ENCODE data around the gene ZFP36L1. TPM values are rescaled to one million over a fixed set of nuclear protein-coding genes. Genes with fewer than 3 reads are reported as not detected.
A peak's percentile ranks its signal among the peaks of the same experiment; 100 is the strongest.

Gene ZFP36L1
- total and polyA plus RNA-seq, 9 of the 15 experiments (the other 6 are each of a cell fraction or from before 2014, with no cell fraction given), result 1.3 to 26.6 (median 3.7) TPM

DNA sequence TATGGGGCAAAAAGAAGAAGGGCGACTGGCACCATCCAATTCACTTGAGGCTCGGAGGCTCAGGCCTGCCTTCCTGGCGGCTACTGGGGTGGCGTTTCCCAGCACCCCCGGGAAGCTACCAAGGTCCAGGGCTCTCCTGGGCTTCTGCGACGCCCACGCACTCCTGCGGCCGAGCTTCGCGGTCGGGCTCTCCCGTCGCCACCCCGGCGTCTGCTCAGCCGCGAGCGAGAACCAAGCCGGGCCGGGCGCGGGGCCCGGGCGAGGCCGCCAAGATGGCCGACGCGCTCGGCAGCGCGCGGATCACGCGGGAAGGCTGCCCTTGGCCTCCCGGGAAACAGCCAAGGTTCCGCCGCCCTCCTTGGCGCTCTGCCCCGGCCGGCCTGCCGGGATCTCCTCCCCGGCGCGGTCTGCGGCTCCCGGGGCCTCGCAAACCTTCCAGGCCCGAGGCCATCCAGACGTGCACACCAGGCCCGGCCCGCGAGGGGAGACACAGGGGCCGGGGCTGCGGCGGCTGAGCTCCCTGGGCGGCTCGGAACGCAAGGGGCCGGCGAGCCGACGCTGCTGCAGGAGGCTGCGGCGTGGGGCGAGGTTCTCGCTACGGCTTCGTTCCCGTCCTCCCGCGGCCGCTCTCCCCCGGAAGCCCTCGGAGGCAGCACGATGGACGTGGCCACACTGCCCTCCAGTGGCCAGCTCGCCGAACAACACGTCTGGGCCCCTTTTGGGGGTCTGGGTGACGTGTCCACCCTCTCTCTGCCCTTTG lies 23.5 kb upstream of the ZFP36L1 start (continued):
- TF ChIP-seq KLF10 (CRISPR knock-in tag; IDR thresholded peaks at IDR 0.05) (no peak), ETV6 (IDR thresholded peaks at IDR 0.05; ENCODE audit: borderline replicate concordance in 1 of 2, low read depth in 2 of 2, low read length in 1 of 2) (no peak), ETV6 (CRISPR knock-in tag; IDR thresholded peaks at IDR 0.05; ENCODE audit: borderline replicate concordance) (0 out of 2 replicates have a peak, but pooled peaks have one; percentile 62), KHSRP (IDR thresholded peaks at IDR 0.05) (no peak), NFIC (IDR thresholded peaks at IDR 0.05) (peak; percentile 69), ETV1 (tag; conservative IDR thresholded peaks at IDR 0.05; ENCODE audit: low read depth) (peak; percentile 70), MEF2A (IDR thresholded peaks at IDR 0.05; ENCODE audit: control insufficient read depth, low read depth, low read length) (no peak), KLF13 (tag; IDR thresholded peaks at IDR 0.05; ENCODE audit: borderline replicate concordance, low read depth) (peak; percentile 33; the same call in 1 of the 2 replicates), NR1H2 (CRISPR knock-in tag; IDR thresholded peaks at IDR 0.05) (no peak), ZNF121 (CRISPR knock-in tag; conservative IDR thresholded peaks at IDR 0.05) (peak; percentile 27; the same call in 1 of the 2 replicates), ZNF143 (CRISPR knock-in tag; IDR thresholded peaks at IDR 0.05) (no peak; the same call in 1 of the 2 replicates), RBFOX2 (IDR thresholded peaks at IDR 0.05; ENCODE audit: low read depth, low read length) (peak; percentile 94), ZBTB7A (IDR thresholded peaks at IDR 0.05; ENCODE audit: borderline replicate concordance, control insufficient read depth, low read depth, low read length) (peak; percentile 75), ZNF764 (CRISPR knock-in tag; IDR thresholded peaks at IDR 0.05; ENCODE audit: low read depth) (no peak), IRF2 (CRISPR knock-in tag; IDR thresholded peaks at IDR 0.05) (no peak), SRSF1 (IDR thresholded peaks at IDR 0.05; ENCODE audit: low read depth, low read length) (0 out of 2 replicates have a peak, but pooled peaks have one; percentile 34), ATF7 (IDR thresholded peaks at IDR 0.05) (peak; percentile 53)
- TF ChIP-seq, protein P1, sequence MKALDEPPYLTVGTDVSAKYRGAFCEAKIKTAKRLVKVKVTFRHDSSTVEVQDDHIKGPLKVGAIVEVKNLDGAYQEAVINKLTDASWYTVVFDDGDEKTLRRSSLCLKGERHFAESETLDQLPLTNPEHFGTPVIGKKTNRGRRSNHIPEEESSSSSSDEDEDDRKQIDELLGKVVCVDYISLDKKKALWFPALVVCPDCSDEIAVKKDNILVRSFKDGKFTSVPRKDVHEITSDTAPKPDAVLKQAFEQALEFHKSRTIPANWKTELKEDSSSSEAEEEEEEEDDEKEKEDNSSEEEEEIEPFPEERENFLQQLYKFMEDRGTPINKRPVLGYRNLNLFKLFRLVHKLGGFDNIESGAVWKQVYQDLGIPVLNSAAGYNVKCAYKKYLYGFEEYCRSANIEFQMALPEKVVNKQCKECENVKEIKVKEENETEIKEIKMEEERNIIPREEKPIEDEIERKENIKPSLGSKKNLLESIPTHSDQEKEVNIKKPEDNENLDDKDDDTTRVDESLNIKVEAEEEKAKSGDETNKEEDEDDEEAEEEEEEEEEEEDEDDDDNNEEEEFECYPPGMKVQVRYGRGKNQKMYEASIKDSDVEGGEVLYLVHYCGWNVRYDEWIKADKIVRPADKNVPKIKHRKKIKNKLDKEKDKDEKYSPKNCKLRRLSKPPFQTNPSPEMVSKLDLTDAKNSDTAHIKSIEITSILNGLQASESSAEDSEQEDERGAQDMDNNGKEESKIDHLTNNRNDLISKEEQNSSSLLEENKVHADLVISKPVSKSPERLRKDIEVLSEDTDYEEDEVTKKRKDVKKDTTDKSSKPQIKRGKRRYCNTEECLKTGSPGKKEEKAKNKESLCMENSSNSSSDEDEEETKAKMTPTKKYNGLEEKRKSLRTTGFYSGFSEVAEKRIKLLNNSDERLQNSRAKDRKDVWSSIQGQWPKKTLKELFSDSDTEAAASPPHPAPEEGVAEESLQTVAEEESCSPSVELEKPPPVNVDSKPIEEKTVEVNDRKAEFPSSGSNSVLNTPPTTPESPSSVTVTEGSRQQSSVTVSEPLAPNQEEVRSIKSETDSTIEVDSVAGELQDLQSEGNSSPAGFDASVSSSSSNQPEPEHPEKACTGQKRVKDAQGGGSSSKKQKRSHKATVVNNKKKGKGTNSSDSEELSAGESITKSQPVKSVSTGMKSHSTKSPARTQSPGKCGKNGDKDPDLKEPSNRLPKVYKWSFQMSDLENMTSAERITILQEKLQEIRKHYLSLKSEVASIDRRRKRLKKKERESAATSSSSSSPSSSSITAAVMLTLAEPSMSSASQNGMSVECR (CRISPR knock-in tag; IDR thresholded peaks at IDR 0.05), result peak; percentile 53; the same call in 1 of the 2 replicates
- TF ChIP-seq, protein P2, sequence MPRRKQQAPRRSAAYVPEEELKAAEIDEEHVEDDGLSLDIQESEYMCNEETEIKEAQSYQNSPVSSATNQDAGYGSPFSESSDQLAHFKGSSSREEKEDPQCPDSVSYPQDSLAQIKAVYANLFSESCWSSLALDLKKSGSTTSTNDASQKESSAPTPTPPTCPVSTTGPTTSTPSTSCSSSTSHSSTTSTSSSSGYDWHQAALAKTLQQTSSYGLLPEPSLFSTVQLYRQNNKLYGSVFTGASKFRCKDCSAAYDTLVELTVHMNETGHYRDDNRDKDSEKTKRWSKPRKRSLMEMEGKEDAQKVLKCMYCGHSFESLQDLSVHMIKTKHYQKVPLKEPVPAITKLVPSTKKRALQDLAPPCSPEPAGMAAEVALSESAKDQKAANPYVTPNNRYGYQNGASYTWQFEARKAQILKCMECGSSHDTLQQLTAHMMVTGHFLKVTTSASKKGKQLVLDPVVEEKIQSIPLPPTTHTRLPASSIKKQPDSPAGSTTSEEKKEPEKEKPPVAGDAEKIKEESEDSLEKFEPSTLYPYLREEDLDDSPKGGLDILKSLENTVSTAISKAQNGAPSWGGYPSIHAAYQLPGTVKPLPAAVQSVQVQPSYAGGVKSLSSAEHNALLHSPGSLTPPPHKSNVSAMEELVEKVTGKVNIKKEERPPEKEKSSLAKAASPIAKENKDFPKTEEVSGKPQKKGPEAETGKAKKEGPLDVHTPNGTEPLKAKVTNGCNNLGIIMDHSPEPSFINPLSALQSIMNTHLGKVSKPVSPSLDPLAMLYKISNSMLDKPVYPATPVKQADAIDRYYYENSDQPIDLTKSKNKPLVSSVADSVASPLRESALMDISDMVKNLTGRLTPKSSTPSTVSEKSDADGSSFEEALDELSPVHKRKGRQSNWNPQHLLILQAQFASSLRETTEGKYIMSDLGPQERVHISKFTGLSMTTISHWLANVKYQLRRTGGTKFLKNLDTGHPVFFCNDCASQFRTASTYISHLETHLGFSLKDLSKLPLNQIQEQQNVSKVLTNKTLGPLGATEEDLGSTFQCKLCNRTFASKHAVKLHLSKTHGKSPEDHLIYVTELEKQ (CRISPR knock-in tag; IDR thresholded peaks at IDR 0.05), result no peak
